IgD-negative memory B cell (primary cell): ENCODE results near the gene ZNF653. TPM values are rescaled to one million over a fixed set of nuclear protein-coding genes. Genes with fewer than 3 reads are reported as not detected.

Source experiments
- H3K27ac Mint-ChIP-seq, 3 donors: one replicate each; pipeline ENCODE4 v1.8.0; 2020 to 2022; ENCODE audit warnings: mild to moderate bottlenecking in 3 of 3, mixed read lengths in 3 of 3, moderate library complexity in 1 of 3
- H3K27me3 Mint-ChIP-seq: one replicate; pipeline ENCODE4 v1.8.0; 2021; ENCODE audit warnings: mixed read lengths
- H3K36me3 Mint-ChIP-seq: one replicate; pipeline ENCODE4 v1.8.0; 2020; ENCODE audit warnings: mild to moderate bottlenecking, mixed read lengths
- H3K4me1 Mint-ChIP-seq, 3 donors: one replicate each; pipeline ENCODE4 v1.8.0; 2020 to 2022; ENCODE audit warnings: mixed read lengths in 3 of 3, mild to moderate bottlenecking in 1 of 3
- H3K4me3 Mint-ChIP-seq, 4 donors: one replicate each; pipeline ENCODE4 v1.8.0; 2020 to 2022; ENCODE audit warnings: mild to moderate bottlenecking in 4 of 4, mixed read lengths in 4 of 4, moderate library complexity in 3 of 4
- H3K9me3 Mint-ChIP-seq, 3 donors: one replicate each; pipeline ENCODE4 v1.8.0; 2020 to 2021; ENCODE audit warnings: mixed read lengths in 3 of 3, mild to moderate bottlenecking in 1 of 3
- polyA plus RNA-seq: library from polyadenylated mRNA; unstranded; fragments of 300-500 nt; fragmentation: Illumina TruSeq; gene quantifications from one replicate; pipeline ENCODE4 v1.2.3, GENCODE V29; 2021

The ZNF653 gene
- 4.3 TPM for polyA plus RNA-seq

- peaks cover 7 to 11% (median 10%) of the 10 kb centered on the region in 3 donors for H3K4me1 Mint-ChIP-seq
- peak within 1 kb of the TSS; percentile 89 to 97 (median 96) for H3K27ac Mint-ChIP-seq
- H3K4me3 Mint-ChIP-seq = peak within 1 kb of the TSS; percentile 84 to 99 (median 93)
- no peaks in the 10 kb centered on the region for H3K27me3 Mint-ChIP-seq
- H3K36me3 Mint-ChIP-seq = peaks cover 5% of the 10 kb centered on the region
- no peaks in the 10 kb centered on the region for H3K9me3 Mint-ChIP-seq
Observed at GRCh38 chr19:11505504-11506100, at the start of gene ZNF653. TSS of gene ZNF653 (minus strand) at chr19:11505839. CDS start at chr19:11505786, 53 bp downstream.

GRCh38 chr19:11555246-11555645 is 49.6 kb upstream of the ZNF653 start:
- no peaks in the 10 kb centered on the region for H3K9me3 Mint-ChIP-seq
- H3K27me3 Mint-ChIP-seq = no peaks in the 10 kb centered on the region
- H3K36me3 Mint-ChIP-seq = peaks cover 1% of the 10 kb centered on the region
- H3K27ac Mint-ChIP-seq = peak overlapping the region in 2 of 3 donors; percentile 25 to 80
- H3K4me3 Mint-ChIP-seq = peak overlapping the region; percentile 18 to 67 (median 46)
- peaks cover 39 to 44% (median 43%) of the 10 kb centered on the region in 3 donors for H3K4me1 Mint-ChIP-seq

GRCh38 chr19:11554160-11554559 is 48.5 kb upstream of the ZNF653 start:
- Mint-ChIP-seq H3K27me3 (no peaks in the 10 kb centered on the region), H3K27ac (peak overlapping the region; percentile 94 to 97 (median 96)), H3K9me3 (no peaks in the 10 kb centered on the region), H3K4me3 (peak overlapping the region; percentile 69 to 92 (median 85)), H3K36me3 (no peaks in the 10 kb centered on the region), H3K4me1 (peaks cover 35 to 40% (median 39%) of the 10 kb centered on the region in 3 donors)

GRCh38 chr19:11552666-11553372 is 47.2 kb upstream of the ZNF653 start:
- no peaks in the 10 kb centered on the region for H3K27me3 Mint-ChIP-seq
- H3K9me3 Mint-ChIP-seq = no peaks in the 10 kb centered on the region
- H3K36me3 Mint-ChIP-seq = no peaks in the 10 kb centered on the region
- peak overlapping the region; percentile 85 to 97 (median 89) for H3K27ac Mint-ChIP-seq
- H3K4me1 Mint-ChIP-seq = peaks cover 29 to 35% (median 30%) of the 10 kb centered on the region in 3 donors
- peak overlapping the region in 3 of 4 donors; percentile 67 to 81 (median 79) for H3K4me3 Mint-ChIP-seq

GRCh38 chr19:11551603-11552235 is 46.1 kb upstream of the ZNF653 start:
- Mint-ChIP-seq H3K4me3 (peak overlapping the region in 1 of 4 donors; percentile 45), H3K9me3 (no peaks in the 10 kb centered on the region), H3K4me1 (peaks cover 24 to 28% (median 24%) of the 10 kb centered on the region in 3 donors), H3K27ac (peak overlapping the region in 2 of 3 donors; percentile 89 to 97), H3K27me3 (no peaks in the 10 kb centered on the region), H3K36me3 (no peaks in the 10 kb centered on the region)

- H3K36me3 Mint-ChIP-seq = no peaks in the 10 kb centered on the region
- H3K4me1 Mint-ChIP-seq = peaks cover 16 to 19% (median 17%) of the 10 kb centered on the region in 3 donors
- H3K27me3 Mint-ChIP-seq = no peaks in the 10 kb centered on the region
- no peak overlapping the region for H3K4me3 Mint-ChIP-seq
- no peaks in the 10 kb centered on the region for H3K9me3 Mint-ChIP-seq
- peak overlapping the region in 2 of 3 donors; percentile 16 to 71 for H3K27ac Mint-ChIP-seq
Observed at GRCh38 chr19:11550265-11550664, 44.6 kb upstream of the ZNF653 start.

- H3K36me3 Mint-ChIP-seq = no peaks in the 10 kb centered on the region
- H3K27ac Mint-ChIP-seq = no peak overlapping the region
- no peak overlapping the region for H3K4me3 Mint-ChIP-seq
- H3K9me3 Mint-ChIP-seq = no peaks in the 10 kb centered on the region
- no peaks in the 10 kb centered on the region for H3K27me3 Mint-ChIP-seq
- H3K4me1 Mint-ChIP-seq = peaks cover 14 to 17% (median 16%) of the 10 kb centered on the region in 3 donors
Observed at GRCh38 chr19:11549386-11549953, 43.8 kb upstream of the ZNF653 start.

GRCh38 chr19:11547929-11548700 is 42.5 kb upstream of the ZNF653 start:
- no peak overlapping the region for H3K27ac Mint-ChIP-seq
- H3K27me3 Mint-ChIP-seq = peaks cover 1% of the 10 kb centered on the region

GRCh38 chr19:11541238-11541637 is 35.6 kb upstream of the ZNF653 start:
- H3K4me3 Mint-ChIP-seq = no peak overlapping the region
- H3K4me1 Mint-ChIP-seq = peaks cover 3 to 8% (median 4%) of the 10 kb centered on the region in 3 donors
- peaks cover 8% of the 10 kb centered on the region for H3K27me3 Mint-ChIP-seq
- no peak overlapping the region for H3K27ac Mint-ChIP-seq
- H3K9me3 Mint-ChIP-seq = no peaks in the 10 kb centered on the region
- no peaks in the 10 kb centered on the region for H3K36me3 Mint-ChIP-seq

More at GRCh38 chr19:11547929-11548700, 42.5 kb upstream of the ZNF653 start:
- Mint-ChIP-seq H3K4me3 (no peak overlapping the region), H3K9me3 (no peaks in the 10 kb centered on the region), H3K36me3 (no peaks in the 10 kb centered on the region), H3K4me1 (peaks cover 8 to 12% (median 10%) of the 10 kb centered on the region in 3 donors)

GRCh38 chr19:11540645-11541044 is 35.0 kb upstream of the ZNF653 start:
- H3K27ac Mint-ChIP-seq = no peak overlapping the region
- H3K36me3 Mint-ChIP-seq = no peaks in the 10 kb centered on the region
- no peaks in the 10 kb centered on the region for H3K9me3 Mint-ChIP-seq
- no peak overlapping the region for H3K4me3 Mint-ChIP-seq
- peaks cover 8% of the 10 kb centered on the region for H3K27me3 Mint-ChIP-seq
- H3K4me1 Mint-ChIP-seq = peaks cover 5 to 9% (median 6%) of the 10 kb centered on the region in 3 donors

- Mint-ChIP-seq H3K9me3 (no peaks in the 10 kb centered on the region), H3K4me3 (no peak overlapping the region), H3K4me1 (peaks cover 11 to 15% (median 12%) of the 10 kb centered on the region in 3 donors), H3K36me3 (no peaks in the 10 kb centered on the region), H3K27ac (no peak overlapping the region), H3K27me3 (peaks cover 8% of the 10 kb centered on the region)
Observed at GRCh38 chr19:11539495-11540365, 34.1 kb upstream of the ZNF653 start.

- Mint-ChIP-seq H3K27me3 (peaks cover 7% of the 10 kb centered on the region), H3K4me3 (peak within 1 kb of the TSS in 2 of 4 donors; percentile 31 to 73), H3K36me3 (no peaks in the 10 kb centered on the region), H3K9me3 (no peaks in the 10 kb centered on the region), H3K27ac (peak within 1 kb of the TSS in 1 of 3 donors; percentile 58), H3K4me1 (peaks cover 13 to 15% (median 14%) of the 10 kb centered on the region in 3 donors)
Observed at GRCh38 chr19:11538232-11539036, 32.8 kb upstream of the ZNF653 start, which contains the start of gene CNN1. TSS of gene CNN1 (plus strand) at chr19:11538851. CDS start at chr19:11538928, 77 bp downstream.
